ENCODE results near the gene NOC2L.

The NOC2L gene

GRCh38 chr1:945688-946556 lies 13.1 kb downstream of the NOC2L start:
- FAIRE-seq (no peak), DNase-seq (ENCODE audit: insufficient read length, low spot score) (no peak)
- TF ChIP-seq CTCF (IDR thresholded peaks at IDR 0.05; ENCODE audit: insufficient read depth, missing control alignments): no peak

- no peak for TF ChIP-seq CTCF (IDR thresholded peaks at IDR 0.05; ENCODE audit: insufficient read depth, missing control alignments)
- DNase-seq (ENCODE audit: insufficient read length, low spot score): no peak
- no peak for FAIRE-seq
Measured at GRCh38 chr1:944341-945325, 14.4 kb downstream of the NOC2L start.

- FAIRE-seq (no peak), DNase-seq (ENCODE audit: insufficient read length, low spot score) (no peak)
- no peak for TF ChIP-seq CTCF (IDR thresholded peaks at IDR 0.05; ENCODE audit: insufficient read depth, missing control alignments)
Measured at GRCh38 chr1:943545-944340, 15.3 kb downstream of the NOC2L start.

- FAIRE-seq (no peak), DNase-seq (ENCODE audit: insufficient read length, low spot score) (no peak)
Measured at GRCh38 chr1:942864-943533, 16.1 kb downstream of the NOC2L start.

GRCh38 chr1:942411-942821 lies 16.6 kb downstream of the NOC2L start:
- FAIRE-seq (no peak), DNase-seq (ENCODE audit: insufficient read length, low spot score) (no peak)
- no peak for TF ChIP-seq CTCF (IDR thresholded peaks at IDR 0.05; ENCODE audit: insufficient read depth, missing control alignments)

More at GRCh38 chr1:942864-943533, 16.1 kb downstream of the NOC2L start:
- TF ChIP-seq CTCF (IDR thresholded peaks at IDR 0.05; ENCODE audit: insufficient read depth, missing control alignments): no peak
